ENCODE results near the gene CANT1.
"Not testable (repeated sequence)": the region's sequence is repeated elsewhere in the genome, so short reads cannot be mapped to it uniquely, and the experiment has no call there.

The CANT1 gene

DNA sequence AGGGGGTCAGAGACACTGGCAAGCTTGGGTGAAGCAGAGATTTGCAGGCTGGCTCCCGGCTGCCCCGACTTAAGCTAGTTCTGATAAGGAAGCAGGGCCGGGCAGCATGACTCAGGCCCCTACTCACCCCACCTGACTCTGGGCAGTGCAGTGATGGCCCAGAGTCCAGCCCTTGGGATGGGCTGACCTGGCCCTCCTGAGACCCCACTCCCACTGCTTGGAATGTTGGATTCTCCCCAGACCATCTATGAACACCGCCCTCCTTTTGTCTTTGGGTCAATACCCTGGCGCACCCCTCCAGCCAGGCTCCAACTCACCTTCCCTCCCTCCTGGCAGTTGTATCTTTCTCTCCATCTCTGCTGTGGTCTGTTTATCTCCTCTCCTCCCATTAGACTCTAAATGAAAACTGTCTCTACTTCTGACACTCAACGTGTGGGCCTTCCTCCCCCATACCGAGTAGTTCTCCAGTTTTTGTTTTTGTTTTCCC, 50.9 kb downstream of the CANT1 start:
- no peak for DNase-seq (ENCODE audit: low read depth)

GRCh38 chr17:78957128-78957527, 52.4 kb downstream of the CANT1 start:
- no peak for DNase-seq (ENCODE audit: low read depth)

- no peak for DNase-seq (ENCODE audit: low read depth)
Measured at GRCh38 chr17:78956254-78956653, 53.3 kb downstream of the CANT1 start.

DNA sequence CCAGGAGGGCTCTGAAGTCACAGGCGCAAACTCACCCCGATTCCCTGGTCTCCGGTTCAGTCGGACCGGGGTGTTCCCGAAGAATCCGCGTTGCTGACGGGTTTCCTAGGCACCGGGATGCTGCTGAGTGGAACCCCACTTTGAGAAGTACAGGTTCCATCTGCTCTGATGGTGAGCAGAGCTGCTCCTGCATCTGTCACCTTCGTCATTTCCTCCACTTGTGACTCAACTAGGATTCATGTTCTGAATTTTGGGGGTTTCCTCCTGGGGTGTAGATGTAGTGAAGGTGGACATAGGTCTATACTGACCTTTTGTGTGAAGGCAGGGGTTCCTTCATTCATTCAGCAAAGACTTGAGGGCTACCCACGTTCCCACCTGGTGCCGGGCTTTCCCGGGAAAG, 54.9 kb downstream of the CANT1 start:
- no peak for DNase-seq (ENCODE audit: low read depth)

GRCh38 chr17:78953356-78954350, 55.9 kb downstream of the CANT1 start:
- DNase-seq (ENCODE audit: low read depth), result no peak

GRCh38 chr17:78952706-78953105, 56.9 kb downstream of the CANT1 start:
- DNase-seq (ENCODE audit: low read depth), result no peak

DNA sequence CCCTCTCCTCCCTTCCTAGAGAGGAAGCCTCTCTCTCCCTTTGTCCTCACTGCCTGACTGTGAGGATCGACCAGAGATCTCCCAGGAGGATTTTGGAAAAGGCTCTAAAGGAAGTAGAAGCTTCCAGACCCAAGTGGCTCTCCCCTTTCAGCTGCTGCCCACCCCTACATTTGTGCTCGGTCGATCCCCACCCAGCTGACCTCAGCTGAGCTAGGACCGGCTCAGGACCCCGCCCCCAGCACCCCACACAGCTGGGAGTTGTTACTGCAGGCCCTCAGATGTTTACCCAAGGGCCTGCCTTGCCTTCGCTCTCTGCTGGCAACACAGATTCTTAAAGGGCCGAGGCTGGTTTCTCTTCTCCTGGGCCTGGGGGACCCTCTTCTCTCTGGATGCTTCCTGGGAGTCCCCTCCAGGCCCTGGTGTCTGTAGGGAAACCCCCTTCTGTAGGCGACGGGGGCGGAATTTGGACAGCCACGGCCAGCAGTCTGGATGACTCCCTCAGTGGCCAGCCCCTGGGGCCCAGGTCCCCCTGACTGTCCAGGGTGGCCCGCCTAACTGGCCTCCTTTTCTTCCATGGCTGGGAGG, 57.5 kb downstream of the CANT1 start:
- DNase-seq (ENCODE audit: low read depth), result no peak

DNA sequence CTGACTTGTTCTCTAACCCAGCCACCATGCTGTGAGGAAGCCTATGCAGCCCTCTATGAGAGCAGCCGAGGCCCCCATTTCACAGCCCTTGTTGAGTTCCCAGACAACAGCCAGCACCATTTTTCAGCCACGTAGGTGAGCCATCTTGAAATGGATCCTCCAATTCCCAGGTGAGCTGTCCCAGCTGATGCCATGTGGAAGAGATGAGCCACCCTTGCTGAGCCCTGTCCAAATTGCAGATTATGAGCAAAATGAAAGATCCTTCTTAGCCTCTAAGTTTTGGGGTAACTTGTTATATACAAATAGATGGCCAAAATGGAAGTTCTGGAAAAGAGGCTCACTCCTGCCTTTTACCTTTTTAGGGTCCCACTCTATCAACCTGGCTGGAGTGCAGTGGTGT, 58.7 kb downstream of the CANT1 start:
- DNase-seq (ENCODE audit: low read depth), result no peak

- no peak for DNase-seq (ENCODE audit: low read depth)
Measured at GRCh38 chr17:78947235-78948149, 62.1 kb downstream of the CANT1 start.

DNA sequence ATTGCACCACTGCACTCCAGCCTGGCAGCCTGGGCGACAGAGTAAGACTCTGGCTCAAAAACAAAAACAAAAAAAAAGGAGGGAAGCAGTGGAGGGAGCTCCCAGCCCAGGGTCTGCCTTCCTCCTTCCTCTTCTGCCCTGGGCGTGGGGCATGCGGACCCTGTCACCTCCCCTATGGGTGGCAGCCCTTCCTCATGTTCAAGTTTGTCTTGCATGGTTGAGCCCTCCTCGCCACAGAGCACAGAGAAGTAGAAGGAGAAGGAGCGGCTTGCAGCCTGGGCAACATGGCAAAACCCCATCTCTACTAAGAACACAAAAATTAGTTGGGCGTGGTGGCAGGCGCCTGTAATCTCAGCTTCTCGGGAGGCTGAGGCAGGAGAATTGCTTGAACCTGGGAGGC, 62.9 kb downstream of the CANT1 start:
- DNase-seq (ENCODE audit: low read depth), result no peak

DNA sequence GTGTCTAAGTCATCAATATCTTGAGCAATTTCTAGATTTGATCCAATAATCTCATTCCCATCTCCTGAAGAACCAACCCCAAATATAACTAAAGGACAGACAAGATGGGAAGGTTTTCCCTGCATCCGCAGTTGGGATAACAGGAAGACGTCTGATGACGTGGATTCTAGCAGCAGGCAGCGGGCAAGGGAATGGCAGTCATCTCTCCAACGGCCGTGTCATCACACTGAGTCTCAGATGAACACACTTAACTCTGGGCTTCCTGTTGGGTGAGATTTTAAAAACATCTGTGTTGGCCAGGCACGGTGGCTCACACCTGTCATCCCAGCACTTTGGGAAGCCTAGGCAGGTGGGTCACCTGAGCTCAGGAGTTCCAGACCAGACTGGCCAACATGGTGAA, 63.4 kb downstream of the CANT1 start:
- no peak for DNase-seq (ENCODE audit: low read depth)

- not testable (repeated sequence) for DNase-seq (ENCODE audit: low read depth)
Measured at GRCh38 chr17:78945455-78945854, 64.1 kb downstream of the CANT1 start.

DNA sequence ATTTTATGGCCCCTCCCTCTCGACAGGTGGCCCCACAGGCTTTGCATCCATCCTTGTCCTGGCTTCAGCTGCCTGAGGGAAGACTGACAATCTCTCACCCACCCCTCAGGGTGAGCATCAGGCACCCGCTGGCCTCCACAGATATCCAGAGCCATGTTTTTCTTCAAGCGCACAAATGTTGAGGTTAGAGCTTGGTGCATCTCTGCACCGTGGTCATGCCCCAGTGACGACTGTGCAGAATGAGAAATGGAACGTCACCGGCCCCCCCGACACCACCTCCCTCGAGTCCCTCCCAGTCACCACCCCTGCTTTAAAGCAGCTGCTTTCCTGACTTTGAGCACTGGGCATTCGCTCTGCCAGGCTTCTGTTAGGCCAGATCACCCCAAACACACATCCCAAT, 64.6 kb downstream of the CANT1 start:
- no peak for DNase-seq (ENCODE audit: low read depth)

- no peak for DNase-seq (ENCODE audit: low read depth)
Measured at GRCh38 chr17:78944026-78944425, 65.5 kb downstream of the CANT1 start.

Measured in T-helper 22 cell (primary cell).